ENCODE measurements around the gene TRIM5. TPM values are rescaled to one million over a fixed set of nuclear protein-coding genes. Genes with fewer than 3 reads are reported as not detected.

Gene TRIM5
- total RNA-seq, 4 donors from 2014 or later, result 16.9 to 38.7 (median 26.1) TPM

DNA sequence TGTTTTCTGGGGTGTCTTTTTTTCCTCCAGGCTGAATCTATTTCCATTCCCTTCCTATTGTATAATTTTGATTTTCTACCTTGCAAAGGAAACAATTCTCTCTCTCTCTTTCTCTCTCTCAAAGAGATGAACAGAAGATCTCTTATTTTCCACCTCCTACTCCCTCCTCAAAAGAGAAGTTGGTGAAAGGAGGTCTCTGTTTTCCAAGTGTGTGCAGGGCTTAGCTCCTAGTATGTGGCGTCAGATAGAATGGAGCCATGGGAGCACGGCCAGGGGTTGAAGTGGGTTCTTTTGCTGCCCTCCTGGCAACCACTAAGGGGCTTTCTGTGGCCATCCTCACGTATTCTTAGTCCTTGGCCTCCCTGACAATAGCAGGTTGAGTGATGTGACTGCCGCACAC, 59.6 kb downstream of the TRIM5 start:
- H3K27ac ChIP-seq, result peak overlapping the region; percentile 32 to 85 (median 74)
- no peaks in the 10 kb centered on the region for H3K27me3 ChIP-seq
- DNase-seq (ENCODE audit: low spot score in 2 of 2), result no peak
- H3K4me1 ChIP-seq, result peaks cover 0 to 41% (median 19%) of the 10 kb centered on the region in 4 donors
- TF ChIP-seq, protein P1, sequence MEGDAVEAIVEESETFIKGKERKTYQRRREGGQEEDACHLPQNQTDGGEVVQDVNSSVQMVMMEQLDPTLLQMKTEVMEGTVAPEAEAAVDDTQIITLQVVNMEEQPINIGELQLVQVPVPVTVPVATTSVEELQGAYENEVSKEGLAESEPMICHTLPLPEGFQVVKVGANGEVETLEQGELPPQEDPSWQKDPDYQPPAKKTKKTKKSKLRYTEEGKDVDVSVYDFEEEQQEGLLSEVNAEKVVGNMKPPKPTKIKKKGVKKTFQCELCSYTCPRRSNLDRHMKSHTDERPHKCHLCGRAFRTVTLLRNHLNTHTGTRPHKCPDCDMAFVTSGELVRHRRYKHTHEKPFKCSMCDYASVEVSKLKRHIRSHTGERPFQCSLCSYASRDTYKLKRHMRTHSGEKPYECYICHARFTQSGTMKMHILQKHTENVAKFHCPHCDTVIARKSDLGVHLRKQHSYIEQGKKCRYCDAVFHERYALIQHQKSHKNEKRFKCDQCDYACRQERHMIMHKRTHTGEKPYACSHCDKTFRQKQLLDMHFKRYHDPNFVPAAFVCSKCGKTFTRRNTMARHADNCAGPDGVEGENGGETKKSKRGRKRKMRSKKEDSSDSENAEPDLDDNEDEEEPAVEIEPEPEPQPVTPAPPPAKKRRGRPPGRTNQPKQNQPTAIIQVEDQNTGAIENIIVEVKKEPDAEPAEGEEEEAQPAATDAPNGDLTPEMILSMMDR (IDR thresholded peaks at IDR 0.05), result no peak
- TF ChIP-seq POLR2A (IDR thresholded peaks at IDR 0.05) (no peak), EP300 (IDR thresholded peaks at IDR 0.05) (no peak)
- peak overlapping the region; percentile 37 to 64 (median 56) for H3K4me3 ChIP-seq
- H3K9me3 ChIP-seq, result no peaks in the 10 kb centered on the region
- peaks cover 0 to 8% (median 0%) of the 10 kb centered on the region in 3 donors for H3K36me3 ChIP-seq
- WGBS, 2 donors, result 6 to 12% methylated on average over 4 of the region's 4 CpGs

DNA sequence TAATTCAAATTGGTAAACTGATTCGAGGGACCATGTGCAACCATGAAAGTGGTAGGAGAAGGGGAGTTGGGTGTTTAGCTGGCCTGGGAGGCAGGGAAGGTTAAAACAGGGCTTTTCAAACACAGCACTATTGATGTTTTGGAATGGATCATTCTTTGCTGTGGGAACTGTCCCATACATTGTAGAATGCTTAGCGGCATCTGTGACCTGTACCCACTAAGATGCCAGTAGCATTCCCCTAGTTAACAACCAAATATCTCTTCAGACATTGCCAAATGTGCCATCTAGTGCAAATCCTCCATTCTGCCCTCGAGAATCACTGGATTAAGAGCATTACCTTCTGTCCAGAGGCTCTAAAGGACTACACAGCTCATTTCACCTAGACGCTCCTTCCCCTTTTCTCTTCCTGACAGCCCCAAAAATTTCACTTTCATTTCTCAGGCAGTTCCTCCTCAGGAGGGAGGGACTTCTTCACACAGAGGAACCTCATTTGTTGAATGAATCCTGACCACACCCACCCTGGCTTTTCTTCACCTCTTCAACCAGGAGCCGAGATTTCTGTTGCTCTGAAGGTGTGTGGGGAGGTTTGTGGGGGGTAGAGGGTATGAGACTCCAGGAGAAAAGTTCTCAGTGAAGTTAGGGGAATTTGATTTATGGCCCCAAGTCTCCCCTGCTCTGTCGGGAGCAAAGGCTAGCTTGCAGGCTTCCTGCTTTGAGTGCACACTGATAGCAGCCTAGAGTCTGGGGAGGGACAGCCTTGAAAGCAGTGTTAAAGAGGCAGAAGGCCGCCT, 60.2 kb downstream of the TRIM5 start, which contains the start of gene TRIM34:
TSS of gene TRIM34 (plus strand) at position 513 of the 791 bp plus-strand sequence. CDS start 7,331 bp downstream, outside the sequence.
- Histone ChIP-seq H3K27me3 (no peaks in the 10 kb centered on the region), H3K36me3 (peaks cover 0 to 5% (median 0%) of the 10 kb centered on the region in 3 donors), H3K4me3 (peak within 1 kb of the TSS; percentile 37 to 64 (median 56)), H3K9me3 (no peaks in the 10 kb centered on the region), H3K27ac (peak within 1 kb of the TSS; percentile 32 to 85 (median 74)), H3K4me1 (peaks cover 0 to 41% (median 19%) of the 10 kb centered on the region in 4 donors)
- WGBS, 2 donors, result 17% methylated on average over 7 of the region's 7 CpGs
- TF ChIP-seq EP300 (IDR thresholded peaks at IDR 0.05) (peak in 1 of 2 donors; percentile 53), POLR2A (IDR thresholded peaks at IDR 0.05) (peak in 1 of 2 donors; percentile 10)
- TF ChIP-seq, protein P1 (IDR thresholded peaks at IDR 0.05), result no peak
- peak; percentile 33 to 64 for DNase-seq (ENCODE audit: low spot score in 2 of 2)

DNA sequence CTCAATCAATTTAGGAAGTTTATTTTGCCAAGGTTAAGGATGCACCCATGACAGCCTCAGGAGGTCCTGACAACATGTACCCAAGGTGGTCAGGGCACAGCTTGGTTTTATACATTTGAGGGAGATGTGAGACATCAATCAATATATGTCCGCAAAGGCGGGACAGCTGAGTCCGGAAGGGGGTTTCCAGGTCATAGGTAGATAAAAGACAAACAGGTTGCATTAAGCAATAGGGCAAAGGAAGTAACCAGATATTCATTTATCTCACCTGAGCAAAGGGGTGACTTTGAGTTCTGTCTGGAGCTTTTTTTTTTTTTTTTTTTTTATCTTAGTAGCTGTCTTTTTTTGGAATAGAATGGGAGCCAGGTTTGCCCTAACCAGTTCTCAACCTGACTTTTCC, 62.1 kb downstream of the TRIM5 start:
- Histone ChIP-seq H3K36me3 (no peaks in the 10 kb centered on the region), H3K27me3 (no peaks in the 10 kb centered on the region), H3K4me3 (no peak overlapping the region), H3K27ac (no peak overlapping the region), H3K4me1 (peaks cover 0 to 41% (median 19%) of the 10 kb centered on the region in 4 donors), H3K9me3 (no peaks in the 10 kb centered on the region)
- DNase-seq (ENCODE audit: low spot score in 2 of 2), result no peak
- WGBS, 2 donors, result 95 to 97% methylated on average over 3 of the region's 3 CpGs
- TF ChIP-seq POLR2A (IDR thresholded peaks at IDR 0.05), result no peak
- TF ChIP-seq, protein P1 (IDR thresholded peaks at IDR 0.05), result no peak
- TF ChIP-seq EP300 (IDR thresholded peaks at IDR 0.05), result no peak

DNA sequence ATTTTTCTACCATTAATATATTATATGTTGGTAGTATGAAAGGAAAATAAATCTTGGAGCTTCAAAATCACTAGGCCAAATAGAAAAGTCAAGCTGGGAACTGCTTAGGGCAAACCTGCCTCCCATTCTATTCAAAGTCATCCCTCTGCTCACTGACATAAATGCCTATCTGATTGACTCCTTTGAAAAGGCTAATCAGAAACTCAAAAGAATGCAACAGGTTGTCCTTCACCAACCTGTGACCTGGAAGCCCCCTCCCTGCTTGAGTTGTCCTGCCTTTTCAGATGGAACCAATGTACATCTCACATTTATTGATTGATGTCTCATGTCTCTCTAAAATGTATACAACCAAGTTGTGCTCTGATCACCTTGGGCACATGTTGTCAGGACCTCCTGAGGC, 63.3 kb downstream of the TRIM5 start:
- H3K9me3 ChIP-seq, result no peaks in the 10 kb centered on the region
- peaks cover 0 to 40% (median 19%) of the 10 kb centered on the region in 4 donors for H3K4me1 ChIP-seq
- DNase-seq (ENCODE audit: low spot score in 2 of 2), result no peak
- peak overlapping the region in 1 of 4 donors; percentile 17 for H3K27ac ChIP-seq
- H3K4me3 ChIP-seq, result no peak overlapping the region
- TF ChIP-seq POLR2A (IDR thresholded peaks at IDR 0.05) (no peak), EP300 (IDR thresholded peaks at IDR 0.05) (no peak)
- TF ChIP-seq, protein P1 (IDR thresholded peaks at IDR 0.05), result no peak
- H3K36me3 ChIP-seq, result no peaks in the 10 kb centered on the region
- H3K27me3 ChIP-seq, result no peaks in the 10 kb centered on the region

All from tibial nerve (tissue), 4 donors.